Measurements from ENCODE around the gene GPHN.

The GPHN gene

GRCh38 chr14:66601932-66602578, 94.1 kb downstream of the GPHN start:
- DNase-seq = no peak

DNA sequence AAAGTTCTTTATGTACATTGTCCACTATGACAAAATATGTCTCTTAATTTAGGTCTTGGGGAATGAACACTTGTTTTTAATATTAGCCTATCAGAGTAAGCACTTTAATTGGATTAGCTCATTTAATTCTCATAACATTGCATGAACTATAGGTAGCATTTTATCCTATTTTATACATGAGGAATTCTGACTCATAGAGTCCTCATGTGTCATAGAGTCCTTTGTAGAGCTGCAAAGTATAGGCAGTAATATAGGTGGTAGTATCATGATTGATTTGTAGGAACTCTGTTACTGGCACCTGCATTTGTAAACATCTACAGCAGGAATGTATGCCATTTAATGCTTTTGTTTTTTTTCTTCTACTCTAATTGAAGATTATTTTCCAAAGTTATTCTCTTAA, 96.0 kb downstream of the GPHN start:
- no peak for DNase-seq

DNA sequence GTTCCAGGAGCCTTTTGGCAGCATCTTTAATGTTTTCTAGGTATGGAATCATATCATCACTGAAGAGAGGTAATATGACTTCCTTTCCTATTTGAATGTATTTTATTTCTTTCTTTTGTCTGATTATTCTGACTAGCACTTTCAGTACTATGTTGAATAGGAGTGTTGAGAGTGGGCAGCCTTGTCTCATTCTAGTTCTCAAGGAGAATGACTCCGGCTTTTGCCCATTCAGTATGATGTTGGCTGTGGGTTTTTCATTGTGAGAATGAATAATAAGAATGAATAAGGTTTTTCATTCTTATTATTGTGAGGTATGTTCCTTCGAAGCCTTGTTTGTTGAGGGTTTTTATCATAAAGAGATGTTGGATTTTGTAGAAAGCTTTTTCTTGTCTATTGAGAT, 98.9 kb downstream of the GPHN start:
- no peak for DNase-seq

DNA sequence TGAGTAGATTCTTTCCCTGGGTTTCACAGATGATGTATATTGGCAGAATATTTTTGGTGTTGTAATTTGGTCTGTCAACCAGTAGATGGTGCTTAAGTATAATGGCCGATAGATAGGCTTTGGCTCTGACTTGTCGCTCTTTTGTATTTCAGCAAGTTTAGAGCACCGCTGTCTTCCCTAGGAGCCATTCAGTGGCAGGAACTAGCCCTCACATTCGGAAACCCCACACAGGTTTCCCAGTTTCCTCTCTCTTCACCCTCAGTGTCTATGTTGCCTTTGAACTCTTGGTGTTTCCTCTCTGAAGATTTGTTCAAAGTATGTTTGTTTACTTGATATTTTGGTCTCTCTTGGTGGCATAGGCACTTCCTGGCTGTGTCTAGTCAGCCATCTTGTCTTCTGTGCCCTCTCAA, 102.2 kb downstream of the GPHN start:
- DNase-seq = no peak

DNA sequence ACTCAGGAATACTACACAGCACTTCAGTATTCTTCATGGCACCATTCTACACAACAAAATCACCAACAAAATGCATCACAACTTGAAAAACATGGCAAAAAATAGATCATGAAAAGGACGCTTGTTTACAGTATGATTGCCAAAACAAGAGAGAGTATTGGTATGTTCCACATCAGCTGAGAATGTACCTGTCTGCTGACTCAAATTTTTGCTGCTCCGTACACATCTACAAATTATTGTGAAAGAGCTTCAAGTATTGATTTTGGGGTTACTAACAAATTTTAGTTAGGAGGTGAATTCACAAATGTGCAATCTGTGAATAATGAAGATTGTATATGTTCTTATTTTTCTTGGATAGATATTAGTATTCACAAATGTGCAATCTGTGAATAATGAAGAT, 105.4 kb downstream of the GPHN start:
- DNase-seq = no peak

DNA sequence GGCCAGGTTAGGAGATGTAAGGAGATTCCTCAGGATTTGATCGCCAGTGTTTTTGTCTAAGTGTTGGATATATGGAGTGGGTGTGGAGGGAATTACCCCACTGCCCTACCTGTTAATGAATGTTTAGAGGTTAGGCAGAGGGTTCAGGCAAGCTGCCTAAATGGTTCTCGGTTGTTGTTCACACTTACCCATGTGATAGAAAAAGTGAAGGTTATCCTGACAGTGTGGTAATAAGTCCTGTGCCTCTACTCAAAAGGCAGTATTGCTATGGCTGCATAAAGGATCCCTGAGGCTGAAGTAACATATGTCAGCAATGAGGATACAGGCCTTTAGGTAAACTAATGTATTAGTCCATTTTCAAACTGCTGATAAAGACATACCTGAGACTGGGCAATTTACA, 112.0 kb downstream of the GPHN start:
- no peak for DNase-seq

DNA sequence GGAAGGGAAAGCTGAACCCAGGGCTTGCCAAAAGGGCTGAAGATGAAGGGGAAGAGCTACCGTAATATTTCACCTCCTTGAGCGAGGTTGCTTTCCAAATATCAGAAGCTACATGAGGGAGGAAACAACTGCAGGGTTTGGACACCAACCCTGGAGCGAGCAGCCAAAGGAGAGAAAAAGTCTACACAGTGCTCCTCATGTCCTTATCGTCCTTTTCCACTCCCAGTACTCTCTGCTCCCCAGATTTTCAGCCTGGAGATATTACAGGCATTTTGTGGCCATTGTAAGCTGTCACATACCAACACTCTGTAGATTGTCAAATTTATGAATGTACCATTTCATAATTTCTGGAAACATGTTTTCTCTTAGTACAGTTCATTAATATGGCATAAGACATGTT, 115.9 kb downstream of the GPHN start:
- DNase-seq = no peak

- DNase-seq = peak; percentile 67
Measured at GRCh38 chr14:66624336-66624937, 116.5 kb downstream of the GPHN start.

- no peak for DNase-seq
Measured at GRCh38 chr14:66628636-66629035, 120.7 kb downstream of the GPHN start.

DNA sequence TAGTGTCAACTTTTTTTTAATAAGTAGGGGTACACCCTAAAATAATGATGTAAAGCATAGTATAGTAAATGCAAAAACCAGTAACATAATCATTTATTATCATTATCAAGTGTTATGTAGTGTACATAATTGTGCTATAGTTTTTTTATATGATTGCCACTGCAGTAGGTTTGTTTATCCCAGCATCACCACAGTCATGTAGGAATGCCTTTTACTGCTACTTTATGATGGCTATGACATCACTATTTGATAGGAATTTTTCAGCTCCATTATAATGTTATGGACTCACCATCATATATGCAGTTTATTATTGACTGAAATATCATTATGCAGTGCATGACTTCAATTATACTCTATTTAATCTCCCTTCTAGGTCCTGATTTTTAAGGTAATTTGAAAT, 121.6 kb downstream of the GPHN start:
- no peak for DNase-seq

- no peak for DNase-seq
Measured at GRCh38 chr14:66634876-66635275, 126.9 kb downstream of the GPHN start.

DNA sequence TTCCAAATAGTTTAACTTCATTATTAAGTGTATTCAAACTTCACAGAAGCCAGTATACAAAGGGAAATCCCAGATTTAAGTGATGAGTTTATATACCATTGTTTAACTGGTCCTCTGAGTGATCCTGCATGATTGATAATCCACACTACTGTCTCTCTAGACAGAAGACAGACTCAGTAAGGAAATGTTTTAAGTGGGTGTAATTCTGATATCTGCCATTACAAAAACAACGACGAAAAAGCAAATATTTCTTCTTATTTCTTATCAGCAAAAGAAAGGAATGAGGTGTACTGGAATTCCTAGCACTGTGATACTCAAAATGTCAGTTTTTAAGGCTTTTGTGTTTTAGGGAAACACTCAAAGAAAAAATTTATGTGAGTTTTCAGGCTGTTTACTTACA, 127.5 kb downstream of the GPHN start:
- DNase-seq = no peak

- no peak for DNase-seq
Measured at GRCh38 chr14:66636240-66636639, 128.3 kb downstream of the GPHN start.

GRCh38 chr14:66638689-66639088, 130.7 kb downstream of the GPHN start:
- no peak for DNase-seq

- no peak for DNase-seq
Measured at GRCh38 chr14:66641861-66642635, 134.1 kb downstream of the GPHN start.

DNA sequence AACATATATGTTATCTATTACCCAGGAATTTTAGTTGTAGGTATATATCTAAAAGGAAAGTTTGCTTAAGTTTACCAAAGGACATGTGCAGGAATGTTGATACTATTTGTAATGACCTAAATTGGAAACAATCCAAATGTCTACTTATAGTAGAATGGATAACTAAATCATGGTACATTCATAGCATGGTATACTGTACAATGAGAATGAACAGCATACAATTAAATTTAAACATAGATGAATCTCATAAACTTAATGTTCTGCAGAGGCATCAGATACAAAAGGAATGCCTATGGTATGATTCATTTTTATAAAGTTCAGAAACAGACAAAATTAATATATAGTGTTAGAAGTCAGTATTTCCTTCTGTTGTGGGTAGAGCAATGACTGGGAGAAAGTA, 135.4 kb downstream of the GPHN start:
- DNase-seq = no peak

- no peak for DNase-seq
Measured at GRCh38 chr14:66645716-66646115, 137.8 kb downstream of the GPHN start.

- no peak for DNase-seq
Measured at GRCh38 chr14:66649498-66649897, 141.6 kb downstream of the GPHN start.

DNA sequence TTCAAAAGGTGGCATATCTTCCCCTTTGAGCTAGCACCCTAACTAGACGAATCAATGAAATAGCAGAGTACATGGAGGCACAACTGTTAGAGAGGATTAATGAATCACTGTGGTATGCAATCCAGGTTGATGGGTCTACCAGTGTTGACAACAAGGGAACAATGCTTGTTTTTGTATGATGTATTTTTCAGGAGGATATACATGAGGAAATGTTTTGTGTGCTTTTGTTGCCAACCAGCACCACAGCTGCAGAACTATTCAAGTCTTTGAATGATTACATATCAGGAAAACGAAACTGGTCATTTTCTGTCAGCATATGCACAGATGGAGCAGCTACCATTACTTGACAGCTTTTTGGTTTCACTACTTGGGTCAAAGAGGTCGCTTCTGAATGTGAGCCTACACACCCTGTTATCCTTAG, 142.6 kb downstream of the GPHN start:
- DNase-seq = no peak

DNA sequence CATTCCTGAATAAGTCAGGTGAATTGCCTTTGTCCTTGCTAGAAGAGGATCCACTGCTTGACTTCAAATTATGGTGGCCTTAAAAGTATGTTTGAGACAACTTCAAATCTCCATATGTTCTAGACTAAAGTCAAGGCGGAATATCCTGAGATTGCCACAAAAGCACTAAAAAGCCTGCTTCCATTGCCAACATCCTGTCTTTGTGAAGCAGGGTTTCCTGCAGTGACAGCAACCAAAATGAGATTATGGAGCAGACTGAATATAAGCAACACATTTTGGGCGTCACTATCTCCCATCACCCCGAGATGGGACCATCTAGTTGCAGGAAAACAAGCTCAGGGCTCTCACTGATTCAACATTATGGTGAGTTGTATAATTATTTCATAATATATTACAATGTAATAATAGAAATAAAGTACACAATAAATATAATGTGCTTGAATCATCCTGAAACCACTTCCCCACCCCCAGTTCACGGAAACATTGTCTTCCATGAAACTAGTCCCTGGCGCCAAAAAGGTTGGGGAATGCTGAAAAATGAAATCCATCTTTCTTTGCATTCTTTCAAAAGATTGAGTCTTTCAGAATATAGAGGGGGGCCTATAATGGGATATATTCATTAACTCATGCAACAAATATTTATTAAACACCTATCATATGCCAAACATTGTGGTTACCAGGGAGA, 143.7 kb downstream of the GPHN start:
- no peak for DNase-seq

DNA sequence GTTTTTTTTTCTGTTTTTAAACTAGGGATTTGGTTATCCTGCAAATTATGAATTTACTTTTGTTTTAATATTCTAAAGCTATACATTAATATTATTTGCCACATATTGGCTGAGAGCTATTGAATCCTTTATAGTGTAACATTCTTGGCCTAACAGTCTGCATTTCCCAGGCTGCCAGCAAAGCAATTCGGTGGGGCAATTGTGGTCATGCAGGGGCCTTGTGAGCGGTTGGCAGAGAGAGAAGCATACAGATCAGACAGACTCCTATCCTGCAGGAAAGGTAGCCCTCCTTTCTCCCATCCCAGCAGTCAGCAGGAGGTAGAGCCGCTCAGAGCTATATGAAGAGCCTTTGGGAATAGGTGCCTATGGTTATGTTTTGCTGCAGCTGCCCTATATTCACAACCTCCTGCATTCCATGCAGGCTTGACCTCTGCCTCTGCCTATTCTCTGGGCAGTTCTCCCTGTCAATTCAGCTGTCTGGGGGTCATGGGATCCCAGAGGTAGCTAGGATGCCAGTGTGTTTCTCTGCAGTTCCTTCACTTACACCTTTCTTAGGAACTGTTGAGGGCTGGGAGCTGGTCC, 144.7 kb downstream of the GPHN start:
- no peak for DNase-seq

- no peak for DNase-seq
Measured at GRCh38 chr14:66657780-66658179, 149.8 kb downstream of the GPHN start.

DNA sequence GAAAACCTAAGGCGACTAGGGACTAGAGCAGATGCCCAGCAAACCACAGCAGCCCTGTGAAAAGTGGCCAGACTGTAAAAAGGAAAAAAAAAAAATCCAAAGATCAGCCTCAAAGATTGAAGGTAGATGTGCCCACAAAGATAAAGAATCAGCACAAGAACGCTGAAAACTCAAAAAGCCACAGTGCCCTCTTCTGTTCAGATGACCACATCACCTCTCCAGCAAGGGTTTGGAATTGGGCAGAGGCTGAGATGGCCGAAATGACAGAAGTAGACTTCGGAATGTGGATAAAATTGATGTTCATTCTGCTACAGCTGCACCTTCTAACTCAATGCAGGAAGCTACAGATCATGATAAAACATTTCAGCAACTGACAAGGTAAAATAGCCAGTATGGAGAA, 154.4 kb downstream of the GPHN start:
- no peak for DNase-seq
